H9 (cell line): Measurements from ENCODE around the gene TIGD1. TPM values are rescaled to one million over a fixed set of nuclear protein-coding genes. Genes with fewer than 3 reads are reported as not detected.

Source experiments
- DNase-seq: peaks from one replicate; pipeline ENCODE4 v3.0.0-alpha.2; 2017
- H2AFZ ChIP-seq: one replicate; pipeline ENCODE4 v1.6.1; 2013; ENCODE audit warnings: mild to moderate bottlenecking, low read length, control low read depth, moderate library complexity
- H2AK5ac ChIP-seq: 2 replicates; pipeline ENCODE4 v1.6.1; 2013; ENCODE audit warnings: low read length, control low read depth, mixed read lengths; ENCODE audit not compliant: insufficient read length
- H2BK120ac ChIP-seq: one replicate; pipeline ENCODE4 v1.6.1; 2013; ENCODE audit warnings: low read depth, mild to moderate bottlenecking, low read length, control low read depth, inconsistent platforms; ENCODE audit not compliant: poor library complexity, severe bottlenecking
- H2BK12ac ChIP-seq: 2 replicates; pipeline ENCODE4 v1.6.1; 2013; ENCODE audit warnings: low read length, control low read depth, mixed read lengths, low read depth; ENCODE audit not compliant: insufficient read length
- H2BK15ac ChIP-seq: 2 replicates; pipeline ENCODE4 v1.6.1; 2013; ENCODE audit warnings: low read depth, low read length, control low read depth
- H2BK20ac ChIP-seq: one replicate; pipeline ENCODE4 v1.6.1; 2013; ENCODE audit warnings: low read depth, mild to moderate bottlenecking, low read length, control low read depth, inconsistent platforms; ENCODE audit not compliant: poor library complexity, severe bottlenecking
- H2BK5ac ChIP-seq: 2 replicates; pipeline ENCODE4 v1.6.1; 2013; ENCODE audit warnings: low read length, control low read depth, mixed read lengths; ENCODE audit not compliant: insufficient read length
- H3K14ac ChIP-seq: 2 replicates; pipeline ENCODE4 v1.6.1; 2013; ENCODE audit warnings: low read length, control low read depth; ENCODE audit not compliant: insufficient read depth
- H3K18ac ChIP-seq: 2 replicates; pipeline ENCODE4 v1.6.1; 2013; ENCODE audit warnings: low read depth, mild to moderate bottlenecking, mixed read lengths, low read length, control low read depth; ENCODE audit not compliant: insufficient read length
- H3K23ac ChIP-seq: 2 replicates; pipeline ENCODE4 v1.6.1; 2013; ENCODE audit warnings: low read length, control low read depth, mixed read lengths, low read depth; ENCODE audit not compliant: insufficient read length
- H3K23me2 ChIP-seq: 2 replicates; pipeline ENCODE4 v1.6.1; 2013; ENCODE audit warnings: low read depth, mild to moderate bottlenecking, mixed read lengths, low read length, control low read depth; ENCODE audit not compliant: insufficient read length, poor library complexity, severe bottlenecking
- H3K27ac ChIP-seq: 2 replicates; pipeline ENCODE4 v1.5.1; 2013; ENCODE audit warnings: low read length, control low read depth, mixed read lengths, low read depth; ENCODE audit not compliant: insufficient read length
- H3K27me3 ChIP-seq: 2 replicates; pipeline ENCODE4 v1.6.1; 2013; ENCODE audit warnings: low read length, control low read depth, inconsistent platforms; ENCODE audit not compliant: insufficient read depth
- H3K4ac ChIP-seq: 2 replicates; pipeline ENCODE4 v1.6.1; 2013; ENCODE audit warnings: low read depth, mild to moderate bottlenecking, control low read depth, inconsistent platforms, low read length, moderate library complexity
- H3K4me1 ChIP-seq: 2 replicates; pipeline ENCODE4 v1.6.1; 2013; ENCODE audit warnings: low read length, control low read depth, inconsistent platforms; ENCODE audit not compliant: insufficient read depth
- H3K4me2 ChIP-seq: 2 replicates; pipeline ENCODE4 v1.6.1; 2013; ENCODE audit warnings: low read length, control low read depth, mixed read lengths; ENCODE audit not compliant: insufficient read length, insufficient read depth
- H3K56ac ChIP-seq: 2 replicates; pipeline ENCODE4 v1.6.1; 2013; ENCODE audit warnings: low read depth, mild to moderate bottlenecking, mixed read lengths, low read length, control low read depth; ENCODE audit not compliant: insufficient read length
- H3K79me1 ChIP-seq: 2 replicates; pipeline ENCODE4 v1.6.1; 2013; ENCODE audit warnings: low read depth, mild to moderate bottlenecking, moderate library complexity, low read length, control low read depth, inconsistent platforms; ENCODE audit not compliant: insufficient read depth, poor library complexity, severe bottlenecking
- H3K79me2 ChIP-seq: 2 replicates; pipeline ENCODE4 v1.6.1; 2013; ENCODE audit warnings: low read length, control low read depth, inconsistent platforms; ENCODE audit not compliant: insufficient read depth
- H3K9ac ChIP-seq: 2 replicates; pipeline ENCODE4 v1.6.1; 2013; ENCODE audit warnings: low read length, control low read depth, mixed read lengths; ENCODE audit not compliant: insufficient read length; ENCODE audit errors: extremely low read depth
- H3K9me3 ChIP-seq: one replicate; pipeline ENCODE4 v1.6.1; 2013; ENCODE audit warnings: low read depth, low read length, inconsistent platforms; ENCODE audit not compliant: control insufficient read depth
- H3T11ph ChIP-seq: one replicate; pipeline ENCODE4 v1.6.1; 2013; ENCODE audit warnings: mild to moderate bottlenecking, low read length, control low read depth, inconsistent platforms
- H4K20me1 ChIP-seq: one replicate; pipeline ENCODE4 v1.6.1; 2013; ENCODE audit not compliant: control insufficient read depth, insufficient read length, insufficient read depth
- H4K5ac ChIP-seq: 2 replicates; pipeline ENCODE4 v1.6.1; 2013; ENCODE audit warnings: low read depth, mild to moderate bottlenecking, mixed read lengths, low read length, control low read depth; ENCODE audit not compliant: insufficient read length
- H4K8ac ChIP-seq: replicated peaks from 2 replicates; pipeline ENCODE4 v1.6.1; 2013; ENCODE audit warnings: low read length, control low read depth, mixed read lengths, low read depth; ENCODE audit not compliant: insufficient read length
- H4K91ac ChIP-seq: 2 replicates; pipeline ENCODE4 v1.6.1; 2013; ENCODE audit warnings: low read depth, mild to moderate bottlenecking, moderate library complexity, mixed read lengths, low read length, control low read depth; ENCODE audit not compliant: insufficient read length
- H3K27ac Mint-ChIP-seq, 3 experiments: 2 replicates in 2 of 3; 3 replicates in 1 of 3; pipeline ENCODE4 v1.8.0; 2020 to 2021; ENCODE audit warnings: mixed read lengths in 3 of 3, mild to moderate bottlenecking in 1 of 3, moderate library complexity in 1 of 3
- H3K27me3 Mint-ChIP-seq: 2 replicates; pipeline ENCODE4 v1.8.0; 2021; ENCODE audit warnings: low read depth, mild to moderate bottlenecking, moderate library complexity, mixed read lengths
- H3K36me3 Mint-ChIP-seq, 3 experiments: 2 replicates in 2 of 3; 3 replicates in 1 of 3; pipeline ENCODE4 v1.8.0; 2020 to 2021; ENCODE audit warnings: low read depth in 3 of 3, mixed read lengths in 3 of 3; ENCODE audit not compliant: insufficient read depth in 1 of 3
- H3K4me1 Mint-ChIP-seq, 2 experiments: 2 replicates each; pipeline ENCODE4 v1.8.0; 2020; ENCODE audit warnings: mixed read lengths in 2 of 2
- H3K4me3 Mint-ChIP-seq, 2 experiments: 2 replicates in 1 of 2; 3 replicates in 1 of 2; pipeline ENCODE4 v1.8.0; 2020 to 2021; ENCODE audit warnings: mild to moderate bottlenecking in 2 of 2, mixed read lengths in 2 of 2, moderate library complexity in 1 of 2
- H3K9me3 Mint-ChIP-seq, 2 experiments: 2 replicates in 1 of 2; 3 replicates in 1 of 2; pipeline ENCODE4 v1.8.0; 2020; ENCODE audit warnings: mild to moderate bottlenecking in 2 of 2, mixed read lengths in 2 of 2, moderate library complexity in 1 of 2
- total RNA-seq: library from RNA; stranded (reverse); gene quantifications from 2 replicates; pipeline ENCODE4 v1.2.1, GENCODE V29; 2021
- TF ChIP-seq, protein P1 (sequence below): fragments of 200-600 bp; sonication (generic); conservative IDR thresholded peaks from 3 replicates; pipeline ENCODE4 v1.8.0; 2021; ENCODE audit warnings: antibody characterized with exemption, mild to moderate bottlenecking

Gene TIGD1
- total RNA-seq, 1 experiment from 2014 or later, result 6.3 TPM

- no peaks in the 10 kb centered on the region for H3K79me1 ChIP-seq
- DNase-seq, result no peak
- Mint-ChIP-seq H3K4me3 (no peak overlapping the region), H3K27me3 (no peaks in the 10 kb centered on the region), H3K9me3 (no peaks in the 10 kb centered on the region), H3K4me1 (peaks cover 7 to 9% of the 10 kb centered on the region in 2 experiments; a peak in 3 of 4 replicates), H3K27ac (no peak overlapping the region), H3K36me3 (peaks cover 15 to 76% (median 46%) of the 10 kb centered on the region in 3 experiments; a peak in 6 of 7 replicates)
- no peak overlapping the region for H3K4me2 ChIP-seq
- H2AK5ac ChIP-seq, result no peak overlapping the region
- H4K20me1 ChIP-seq, result no peaks in the 10 kb centered on the region
- no peak overlapping the region for H2BK20ac ChIP-seq
- H3K14ac ChIP-seq, result no peak overlapping the region
- no peak overlapping the region for H3K23ac ChIP-seq
- H3K79me2 ChIP-seq, result no peaks in the 10 kb centered on the region
- no peak overlapping the region for H2BK15ac ChIP-seq
- H3K4ac ChIP-seq, result no peak overlapping the region
- TF ChIP-seq, protein P1, sequence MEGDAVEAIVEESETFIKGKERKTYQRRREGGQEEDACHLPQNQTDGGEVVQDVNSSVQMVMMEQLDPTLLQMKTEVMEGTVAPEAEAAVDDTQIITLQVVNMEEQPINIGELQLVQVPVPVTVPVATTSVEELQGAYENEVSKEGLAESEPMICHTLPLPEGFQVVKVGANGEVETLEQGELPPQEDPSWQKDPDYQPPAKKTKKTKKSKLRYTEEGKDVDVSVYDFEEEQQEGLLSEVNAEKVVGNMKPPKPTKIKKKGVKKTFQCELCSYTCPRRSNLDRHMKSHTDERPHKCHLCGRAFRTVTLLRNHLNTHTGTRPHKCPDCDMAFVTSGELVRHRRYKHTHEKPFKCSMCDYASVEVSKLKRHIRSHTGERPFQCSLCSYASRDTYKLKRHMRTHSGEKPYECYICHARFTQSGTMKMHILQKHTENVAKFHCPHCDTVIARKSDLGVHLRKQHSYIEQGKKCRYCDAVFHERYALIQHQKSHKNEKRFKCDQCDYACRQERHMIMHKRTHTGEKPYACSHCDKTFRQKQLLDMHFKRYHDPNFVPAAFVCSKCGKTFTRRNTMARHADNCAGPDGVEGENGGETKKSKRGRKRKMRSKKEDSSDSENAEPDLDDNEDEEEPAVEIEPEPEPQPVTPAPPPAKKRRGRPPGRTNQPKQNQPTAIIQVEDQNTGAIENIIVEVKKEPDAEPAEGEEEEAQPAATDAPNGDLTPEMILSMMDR, result no peak
- H4K8ac ChIP-seq, result no peak overlapping the region
- H3K4me1 ChIP-seq, result no peaks in the 10 kb centered on the region
- no peak overlapping the region for H3T11ph ChIP-seq
- H3K9me3 ChIP-seq, result no peaks in the 10 kb centered on the region
- no peak overlapping the region for H2BK12ac ChIP-seq
- H3K27me3 ChIP-seq, result no peaks in the 10 kb centered on the region
- H3K23me2 ChIP-seq, result no peaks in the 10 kb centered on the region
- H3K27ac ChIP-seq, result no peak overlapping the region
- H3K18ac ChIP-seq, result no peak overlapping the region
- no peak overlapping the region for H3K9ac ChIP-seq
- H4K5ac ChIP-seq, result no peak overlapping the region
- H4K91ac ChIP-seq, result no peak overlapping the region
- no peak overlapping the region for H2AFZ ChIP-seq
- H3K56ac ChIP-seq, result no peak overlapping the region
- H2BK120ac ChIP-seq, result no peak overlapping the region
- no peak overlapping the region for H2BK5ac ChIP-seq
These were observed 22.7 kb upstream of the TIGD1 start for GRCh38 chr2:232573042-232573441.
